Neuronal stem cell (in vitro differentiated cells): ENCODE data around the gene GFPT2.
A peak's percentile ranks its signal among the peaks of the same experiment; 100 is the strongest.

Source experiments
- DNase-seq: peaks from one replicate; pipeline ENCODE4 v3.0.0-alpha.2; 2013; ENCODE audit warnings: low spot score
- H2AFZ ChIP-seq: one replicate; pipeline ENCODE4 v1.6.1; 2013; ENCODE audit warnings: mild to moderate bottlenecking, low read length, inconsistent platforms
- H2AK5ac ChIP-seq: 2 replicates; pipeline ENCODE4 v1.6.1; 2013; ENCODE audit warnings: low read depth, mild to moderate bottlenecking, inconsistent platforms, low read length, moderate library complexity, mixed read lengths
- H2BK120ac ChIP-seq: 2 replicates; pipeline ENCODE4 v1.6.1; 2013; ENCODE audit warnings: low read depth, mild to moderate bottlenecking, inconsistent platforms, low read length, moderate library complexity, mixed read lengths
- H2BK12ac ChIP-seq: one replicate; pipeline ENCODE4 v1.6.1; 2013; ENCODE audit warnings: low read length, inconsistent platforms
- H2BK15ac ChIP-seq: 2 replicates; pipeline ENCODE4 v1.6.1; 2013; ENCODE audit warnings: mild to moderate bottlenecking, low read length, inconsistent platforms, mixed read lengths
- H2BK5ac ChIP-seq: one replicate; pipeline ENCODE4 v1.6.1; 2013; ENCODE audit warnings: inconsistent platforms, mild to moderate bottlenecking, low read length, moderate library complexity
- H3K14ac ChIP-seq: one replicate; pipeline ENCODE4 v1.6.1; 2013; ENCODE audit warnings: low read length, inconsistent platforms
- H3K18ac ChIP-seq: 2 replicates; pipeline ENCODE4 v1.6.1; 2013; ENCODE audit warnings: low read length, inconsistent platforms
- H3K23ac ChIP-seq: 2 replicates; pipeline ENCODE4 v1.6.1; 2013; ENCODE audit warnings: low read depth, mild to moderate bottlenecking, mixed read lengths, low read length, inconsistent platforms; ENCODE audit not compliant: poor library complexity
- H3K27ac ChIP-seq: replicated peaks from 3 replicates; pipeline ENCODE4 v1.5.1; 2013; ENCODE audit warnings: low read length, inconsistent platforms
- H3K27me3 ChIP-seq, 3 experiments: 2 replicates each; pipeline ENCODE4 v1.6.1; 2013; ENCODE audit warnings: low read length in 3 of 3, mild to moderate bottlenecking in 2 of 3, inconsistent platforms in 1 of 3, low read depth in 1 of 3, mixed read lengths in 1 of 3, moderate library complexity in 1 of 3; ENCODE audit not compliant: control insufficient read depth in 3 of 3, insufficient read depth in 3 of 3
- H3K36me3 ChIP-seq, 2 donors: replicated peaks in 1 of 2; 2 replicates each; pipeline ENCODE4 v1.6.1; 2013; ENCODE audit warnings: low read length in 2 of 2; ENCODE audit not compliant: control insufficient read depth in 2 of 2, insufficient read depth in 2 of 2
- H3K4ac ChIP-seq: 2 replicates; pipeline ENCODE4 v1.6.1; 2013; ENCODE audit warnings: inconsistent platforms, mild to moderate bottlenecking, low read length, moderate library complexity
- H3K4me1 ChIP-seq, 2 donors: 1 replicate in 1 of 2; 2 replicates in 1 of 2; pipeline ENCODE4 v1.6.1; 2013; ENCODE audit warnings: low read length in 2 of 2, low read depth in 1 of 2; ENCODE audit not compliant: control insufficient read depth in 2 of 2, insufficient read depth in 1 of 2
- H3K4me2 ChIP-seq: one replicate; pipeline ENCODE4 v1.6.1; 2013; ENCODE audit warnings: mild to moderate bottlenecking, low read length, inconsistent platforms; ENCODE audit not compliant: insufficient read depth, poor library complexity, severe bottlenecking
- H3K4me3 ChIP-seq, 2 donors: 2 replicates each; pipeline ENCODE4 v1.5.1; 2013; ENCODE audit warnings: low read length in 2 of 2, mild to moderate bottlenecking in 2 of 2, inconsistent platforms in 1 of 2, moderate library complexity in 1 of 2
- H3K79me1 ChIP-seq: one replicate; pipeline ENCODE4 v1.6.1; 2013; ENCODE audit warnings: low read depth, mild to moderate bottlenecking, inconsistent platforms, low read length, moderate library complexity
- H3K9ac ChIP-seq: one replicate; pipeline ENCODE4 v1.6.1; 2013; ENCODE audit warnings: mild to moderate bottlenecking, low read depth, low read length, inconsistent platforms; ENCODE audit not compliant: poor library complexity
- H3K9me3 ChIP-seq, 2 donors: replicated peaks in 1 of 2; 2 replicates each; pipeline versions ENCODE3 to v1.6.1; 2013; ENCODE audit warnings: low read length in 2 of 2, mild to moderate bottlenecking in 2 of 2, inconsistent platforms in 1 of 2, low read depth in 1 of 2, mixed read lengths in 1 of 2, moderate library complexity in 1 of 2; ENCODE audit not compliant: control insufficient read depth in 2 of 2, insufficient read depth in 1 of 2
- H4K8ac ChIP-seq: one replicate; pipeline ENCODE4 v1.6.1; 2013; ENCODE audit warnings: low read depth, mild to moderate bottlenecking, inconsistent platforms, low read length, moderate library complexity
- H4K91ac ChIP-seq: one replicate; pipeline ENCODE4 v1.6.1; 2013; ENCODE audit warnings: low read length, low read depth, mild to moderate bottlenecking, inconsistent platforms; ENCODE audit not compliant: poor library complexity
- WGBS, 2 donors: extraction: QIAGEN DNeasy Blood & Tissue Kit; methylation state at CpG; one replicate each; pipeline ENCODE4 v1.1.7; 2013; ENCODE audit warnings: missing lambda C conversion rate in 2 of 2, mixed read lengths in 1 of 2; ENCODE audit not compliant: insufficient read length in 2 of 2, insufficient replicate concordance in 1 of 2; ENCODE audit errors: extremely low coverage in 2 of 2; 5-methylcytosine and 5-hydroxymethylcytosine counted together

The GFPT2 gene

DNA sequence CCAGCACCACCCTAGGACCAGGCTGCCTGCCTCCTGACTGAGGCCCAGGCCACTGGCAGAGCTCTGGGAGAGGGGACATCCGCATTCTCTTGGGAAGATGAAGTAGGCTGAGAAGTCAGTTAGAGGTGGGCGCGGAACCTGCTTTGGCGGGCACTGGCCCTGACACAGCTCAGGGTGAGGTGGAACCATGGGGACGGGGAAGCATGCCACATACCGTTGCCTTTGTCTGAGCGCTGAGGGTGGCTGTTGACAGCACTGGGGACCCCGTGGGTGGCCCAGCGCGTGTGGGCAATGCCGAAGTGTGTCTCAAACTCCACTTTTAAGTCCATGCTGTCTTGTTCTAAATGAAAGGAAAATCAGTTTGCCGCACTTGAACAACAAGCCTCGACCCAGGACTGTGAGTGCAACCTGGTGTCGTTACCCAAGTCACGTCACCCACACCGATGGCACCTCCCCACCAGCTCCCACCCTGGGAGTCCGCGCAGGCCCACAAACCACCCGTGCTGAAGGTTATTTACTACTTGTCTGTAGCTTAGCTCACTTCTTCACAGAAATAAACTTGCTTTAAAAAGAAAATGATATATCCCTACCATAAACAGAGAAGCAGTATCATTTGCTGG lies 17.4 kb downstream of the GFPT2 start:
- no peak for DNase-seq
- no CpG with 5 or more reads among the region's 19 CpGs for WGBS, 2 donors
- no peak overlapping the region for H3K18ac ChIP-seq

DNA sequence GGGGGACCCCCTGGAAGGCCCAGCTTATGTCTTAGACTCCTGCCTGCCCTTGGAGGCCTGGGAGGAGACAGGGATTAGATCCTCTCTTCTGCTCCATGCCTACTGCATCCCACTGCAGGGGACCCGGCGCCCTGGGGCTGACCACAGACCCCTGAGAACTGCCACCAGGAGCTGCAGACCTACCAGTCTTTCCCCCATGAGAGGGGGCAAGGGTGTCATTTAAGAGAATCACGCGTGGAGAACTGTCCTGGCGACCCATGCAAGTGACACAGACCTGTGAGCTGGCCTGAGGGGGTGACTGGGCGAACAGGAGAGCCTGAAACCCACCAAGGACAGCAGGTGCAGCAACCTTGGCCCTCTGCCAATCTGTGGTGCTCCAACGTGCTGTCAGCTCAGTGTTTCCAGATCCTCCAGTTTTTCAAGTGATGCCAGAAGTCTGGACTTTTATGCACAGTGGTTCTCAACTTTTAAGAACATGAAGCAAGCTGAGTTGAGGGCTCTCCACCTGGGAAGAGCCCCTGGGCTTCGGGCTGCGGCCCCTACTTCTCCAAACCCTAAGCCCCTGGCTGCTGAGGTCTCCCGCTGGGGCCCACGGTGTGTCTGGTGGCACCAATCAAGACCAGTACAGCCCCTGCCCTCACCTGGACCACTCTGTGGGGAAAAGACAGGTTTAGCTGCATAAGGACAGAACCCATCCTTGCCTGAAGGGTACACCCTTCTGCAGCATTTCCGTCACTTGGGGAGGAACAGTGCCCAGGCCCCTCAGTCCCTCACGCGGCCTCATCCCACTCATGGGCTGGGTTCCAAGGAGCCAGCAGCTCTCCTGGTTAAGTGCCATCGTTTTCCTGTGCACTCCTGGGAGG lies 18.2 kb downstream of the GFPT2 start:
- Histone ChIP-seq H2BK120ac (no peak overlapping the region), H3K4me1 (peaks cover 0 to 6% of the 10 kb centered on the region in 2 donors), H3K4me2 (no peak overlapping the region), H3K14ac (no peak overlapping the region), H3K23ac (no peak overlapping the region), H2BK12ac (no peak overlapping the region), H3K27me3 (no peaks in the 10 kb centered on the region), H3K36me3 (peaks cover 45 to 52% of the 10 kb centered on the region in 2 donors), H3K4me3 (peak overlapping the region in 1 of 2 donors; percentile 44), H3K79me1 (peaks cover 4% of the 10 kb centered on the region), H4K8ac (no peak overlapping the region), H3K27ac (no peak overlapping the region), H4K91ac (no peak overlapping the region), H2AFZ (no peak overlapping the region), H3K9me3 (peaks cover 0 to 2% of the 10 kb centered on the region in 2 donors), H2BK5ac (no peak overlapping the region), H3K9ac (no peak overlapping the region), H2BK15ac (no peak overlapping the region), H3K4ac (no peak overlapping the region), H2AK5ac (no peak overlapping the region), H3K18ac (no peak overlapping the region)
- no peak for DNase-seq
- WGBS, 2 donors = no CpG with 5 or more reads among the region's 15 CpGs

More for the DNA sequence above, 17.4 kb downstream of the GFPT2 start:
- Histone ChIP-seq H4K8ac (no peak overlapping the region), H3K36me3 (peaks cover 43 to 49% of the 10 kb centered on the region in 2 donors), H3K27ac (no peak overlapping the region), H4K91ac (no peak overlapping the region), H2BK120ac (no peak overlapping the region), H3K14ac (peak overlapping the region; percentile 92), H2BK12ac (no peak overlapping the region), H3K79me1 (peaks cover 4% of the 10 kb centered on the region), H2BK15ac (no peak overlapping the region), H3K23ac (no peak overlapping the region), H3K9ac (peak overlapping the region; percentile 39), H2AFZ (no peak overlapping the region), H3K27me3 (no peaks in the 10 kb centered on the region), H2AK5ac (no peak overlapping the region), H2BK5ac (no peak overlapping the region), H3K9me3 (peaks cover 0 to 2% of the 10 kb centered on the region in 2 donors), H3K4ac (no peak overlapping the region), H3K4me2 (no peak overlapping the region), H3K4me3 (peak overlapping the region in 1 of 2 donors; percentile 44), H3K4me1 (peaks cover 0 to 6% of the 10 kb centered on the region in 2 donors)

DNA sequence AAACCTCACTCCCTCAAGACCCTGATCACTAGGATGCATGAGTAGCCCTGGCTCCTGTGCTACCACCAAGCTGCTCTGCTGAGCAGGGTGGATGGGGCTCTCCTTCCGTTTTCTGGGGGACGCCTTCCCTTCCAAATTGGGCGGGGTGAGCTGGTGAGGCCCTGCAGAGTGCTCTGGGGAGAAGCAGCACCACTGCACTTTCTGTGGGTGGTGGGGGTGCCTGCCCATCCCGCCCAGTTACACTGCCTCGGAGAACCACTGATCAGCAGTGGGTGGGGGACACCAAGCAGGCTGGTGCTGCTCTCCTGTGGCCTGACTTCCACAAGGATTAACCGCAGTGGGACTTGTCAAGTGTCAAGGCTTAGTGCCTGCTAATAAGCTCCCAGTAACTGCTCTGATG lies 19.0 kb downstream of the GFPT2 start:
- H3K27me3 ChIP-seq = no peaks in the 10 kb centered on the region
- no peak overlapping the region for H4K91ac ChIP-seq
- H3K9ac ChIP-seq = no peak overlapping the region
- H2BK15ac ChIP-seq = no peak overlapping the region
- H2BK5ac ChIP-seq = no peak overlapping the region
- no peak overlapping the region for H3K14ac ChIP-seq
- no peak overlapping the region for H4K8ac ChIP-seq
- H3K18ac ChIP-seq = no peak overlapping the region
- WGBS, 2 donors = no CpG with 5 or more reads among the region's 6 CpGs
- no peak for DNase-seq
- peaks cover 0 to 2% of the 10 kb centered on the region in 2 donors for H3K9me3 ChIP-seq
- no peak overlapping the region for H3K23ac ChIP-seq
- no peak overlapping the region for H2AFZ ChIP-seq
- H3K4me2 ChIP-seq = no peak overlapping the region
- no peak overlapping the region for H3K27ac ChIP-seq
- peaks cover 47 to 57% of the 10 kb centered on the region in 2 donors for H3K36me3 ChIP-seq
- H3K4me1 ChIP-seq = peaks cover 0 to 6% of the 10 kb centered on the region in 2 donors
- H2BK120ac ChIP-seq = no peak overlapping the region
- no peak overlapping the region for H3K4ac ChIP-seq
- no peak overlapping the region for H2AK5ac ChIP-seq
- no peak overlapping the region for H2BK12ac ChIP-seq
- H3K79me1 ChIP-seq = peaks cover 4% of the 10 kb centered on the region
- peak overlapping the region in 1 of 2 donors; percentile 1 for H3K4me3 ChIP-seq

DNA sequence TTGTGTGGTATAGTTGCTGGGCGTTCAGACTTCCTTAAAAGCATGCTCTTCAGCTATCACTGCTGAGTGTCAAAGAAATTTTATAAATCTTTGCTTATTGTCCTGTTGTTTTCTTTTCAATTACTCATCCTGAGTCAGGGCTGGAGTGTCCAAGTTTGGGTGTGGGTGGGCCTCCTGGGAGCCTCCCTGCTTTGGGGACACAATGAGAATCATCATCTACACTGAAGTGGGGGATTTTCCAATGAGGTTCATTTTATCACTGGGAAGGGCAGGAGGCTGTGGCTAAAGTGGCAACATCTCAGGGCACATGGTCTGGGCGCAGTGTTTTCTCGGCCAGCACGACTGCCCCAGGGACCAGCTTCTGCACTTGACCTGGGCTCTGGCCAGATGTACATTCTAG lies 19.5 kb downstream of the GFPT2 start:
- H2AFZ ChIP-seq = no peak overlapping the region
- H4K91ac ChIP-seq = no peak overlapping the region
- H2BK5ac ChIP-seq = no peak overlapping the region
- DNase-seq = no peak
- no peak overlapping the region for H2BK12ac ChIP-seq
- H3K4me1 ChIP-seq = peaks cover 0 to 6% of the 10 kb centered on the region in 2 donors
- H3K18ac ChIP-seq = no peak overlapping the region
- no peak overlapping the region for H3K23ac ChIP-seq
- no peak overlapping the region for H3K4me2 ChIP-seq
- no peak overlapping the region for H2BK15ac ChIP-seq
- H3K27me3 ChIP-seq = no peaks in the 10 kb centered on the region
- peaks cover 0 to 2% of the 10 kb centered on the region in 2 donors for H3K9me3 ChIP-seq
- H2AK5ac ChIP-seq = no peak overlapping the region
- H4K8ac ChIP-seq = no peak overlapping the region
- no peak overlapping the region for H3K27ac ChIP-seq
- H3K9ac ChIP-seq = no peak overlapping the region
- no peak overlapping the region for H3K4ac ChIP-seq
- peaks cover 48 to 62% of the 10 kb centered on the region in 2 donors for H3K36me3 ChIP-seq
- H3K4me3 ChIP-seq = peak overlapping the region in 1 of 2 donors; percentile 1
- no peak overlapping the region for H2BK120ac ChIP-seq
- no peak overlapping the region for H3K14ac ChIP-seq
- no CpG with 5 or more reads among the region's 4 CpGs for WGBS, 2 donors
- peaks cover 4% of the 10 kb centered on the region for H3K79me1 ChIP-seq
